K562 (cell line): ENCODE measurements around the gene P4HB. TPM values are rescaled to one million over a fixed set of nuclear protein-coding genes. Genes with fewer than 3 reads are reported as not detected.

ENCODE experiments used
- BRF1 ChIP-seq: IDR thresholded peaks from 3 replicates; pipeline ENCODE4 v1.6.1; 2011; ENCODE audit warnings: borderline replicate concordance, mild to moderate bottlenecking; ENCODE audit not compliant: insufficient read length; ENCODE audit errors: extremely low read depth
- ESRRA ChIP-seq: fragments of 450-650 bp; IDR thresholded peaks from 2 replicates; pipeline ENCODE4 v1.6.1; 2014; ENCODE audit warnings: low read depth, mild to moderate bottlenecking, moderate library complexity, borderline replicate concordance
- GATAD2A ChIP-seq: fragments of 450-650 bp; IDR thresholded peaks from 2 replicates; pipeline ENCODE4 v1.6.1; 2017
- HNRNPH1 ChIP-seq: fragments of 200-400 bp; formaldehyde crosslinking; optimal IDR thresholded peaks from 2 replicates; pipeline ENCODE3; 2017; ENCODE audit warnings: low read depth, mild to moderate bottlenecking, low read length, moderate library complexity
- KLF1 ChIP-seq: fragments of 450-650 bp; IDR thresholded peaks from 2 replicates; pipeline ENCODE4 v1.6.1; 2016; ENCODE audit warnings: missing genetic modification characterization, missing compliant biosample characterization
- KLF13 ChIP-seq: fragments of 450-650 bp; IDR thresholded peaks from 2 replicates; pipeline ENCODE4 v1.6.1; 2016; ENCODE audit warnings: missing genetic modification characterization, low read depth, mild to moderate bottlenecking, missing compliant biosample characterization, moderate library complexity, borderline replicate concordance
- L3MBTL2 ChIP-seq: fragments of 450-650 bp; IDR thresholded peaks from 2 replicates; pipeline ENCODE4 v1.6.1; 2016; ENCODE audit warnings: mild to moderate bottlenecking, moderate library complexity
- MLX ChIP-seq, 2 experiments: fragments of 450-650 bp in 1 of 2; sonication (generic) in 1 of 2; formaldehyde crosslinking; conservative IDR thresholded peaks; 2 replicates each; pipeline versions ENCODE4 v1.4.0 to v1.8.1; 2020 to 2022; ENCODE audit warnings: mild to moderate bottlenecking in 1 of 2, missing genetic modification reagents in 1 of 2
- MXI1 ChIP-seq: IDR thresholded peaks from 2 replicates; pipeline ENCODE4 v1.6.1; 2011; ENCODE audit warnings: low read depth, mild to moderate bottlenecking, improper control_type of control experiment, low read length
- PCBP2 ChIP-seq: fragments of 200-400 bp; formaldehyde crosslinking; IDR thresholded peaks from 2 replicates; pipeline ENCODE4 v1.6.1; 2018; ENCODE audit warnings: low read length, low read depth, mild to moderate bottlenecking, moderate library complexity; ENCODE audit not compliant: poor library complexity, severe bottlenecking
- POU5F1 ChIP-seq: fragments of 150-350 bp; IDR thresholded peaks from 2 replicates; pipeline ENCODE4 v1.6.1; 2014; ENCODE audit warnings: borderline replicate concordance, low read length, low read depth, mild to moderate bottlenecking; ENCODE audit not compliant: partially characterized antibody
- SIN3A ChIP-seq, 2 experiments: fragments of 150-350 bp in 1 of 2; IDR thresholded peaks; 2 replicates each; pipeline ENCODE4 v1.6.1; 2011 to 2016; ENCODE audit warnings: borderline replicate concordance in 2 of 2, low read depth in 2 of 2, low read length in 2 of 2, mild to moderate bottlenecking in 2 of 2, moderate library complexity in 2 of 2; ENCODE audit not compliant: control insufficient read depth in 1 of 2
- ZKSCAN1 ChIP-seq: fragments of 150-350 bp; IDR thresholded peaks from 2 replicates; pipeline ENCODE4 v1.6.1; 2016; ENCODE audit warnings: low read depth, low read length
- ZNF740 ChIP-seq, 3 experiments: fragments of 200-800 bp in 1 of 3; sonication (Bioruptor generic) in 1 of 3; sonication (generic) in 1 of 3; formaldehyde crosslinking in 1 of 3; IDR thresholded peaks; 2 replicates each; pipeline versions ENCODE4 v1.6.1 to v1.8.0; 2016 to 2022; ENCODE audit warnings: mild to moderate bottlenecking in 2 of 3, missing compliant biosample characterization in 2 of 3, missing genetic modification characterization in 2 of 3, missing genetic modification reagents in 1 of 3
- ZNF830 ChIP-seq: fragments of 250-450 bp; sonication (Bioruptor Pico); IDR thresholded peaks from 2 replicates; pipeline ENCODE4 v1.5.0; 2021; ENCODE audit warnings: mild to moderate bottlenecking
- polyA plus RNA-seq, 8 experiments: library from polyadenylated mRNA; depleted of rRNA in 4 of 8; stranded (reverse) in 5 of 8; unstranded in 3 of 8; fragments of >200 nt; fragmentation: Nextera tagmentation in 2 of 8; fragmentation: Illumina TruSeq in 1 of 8; extraction: Ambion mirVana in 2 of 8; extraction: Trizol in 1 of 8; gene quantifications; 2 replicates each; pipeline versions ENCODE4 v1.2.1 to v1.2.3, GENCODE V29; 2011 to 2014; ENCODE audit warnings: inconsistent platforms in 1 of 8, missing spikeins in 1 of 8
- total RNA-seq, 7 experiments: library from RNA; depleted of rRNA in 6 of 7; stranded (reverse); fragments of >200 nt in 6 of 7; fragmentation: Illumina TruSeq in 2 of 7; extraction: Trizol in 2 of 7; gene quantifications; 2 replicates each; pipeline versions ENCODE4 v1.2.1 to v1.2.3, GENCODE V29; 2011 to 2021; ENCODE audit warnings: low replicate concordance in 1 of 7
- TF ChIP-seq, protein P1 (sequence below): fragments of 450-650 bp; IDR thresholded peaks from 2 replicates; pipeline ENCODE4 v1.6.1; 2017; ENCODE audit warnings: mild to moderate bottlenecking, moderate library complexity

P4HB gene
- total and polyA plus RNA-seq, 9 of the 15 experiments (the other 6 are each of a cell fraction or from before 2014, with no cell fraction given) = 4.4 to 645 (median 325) TPM

DNA sequence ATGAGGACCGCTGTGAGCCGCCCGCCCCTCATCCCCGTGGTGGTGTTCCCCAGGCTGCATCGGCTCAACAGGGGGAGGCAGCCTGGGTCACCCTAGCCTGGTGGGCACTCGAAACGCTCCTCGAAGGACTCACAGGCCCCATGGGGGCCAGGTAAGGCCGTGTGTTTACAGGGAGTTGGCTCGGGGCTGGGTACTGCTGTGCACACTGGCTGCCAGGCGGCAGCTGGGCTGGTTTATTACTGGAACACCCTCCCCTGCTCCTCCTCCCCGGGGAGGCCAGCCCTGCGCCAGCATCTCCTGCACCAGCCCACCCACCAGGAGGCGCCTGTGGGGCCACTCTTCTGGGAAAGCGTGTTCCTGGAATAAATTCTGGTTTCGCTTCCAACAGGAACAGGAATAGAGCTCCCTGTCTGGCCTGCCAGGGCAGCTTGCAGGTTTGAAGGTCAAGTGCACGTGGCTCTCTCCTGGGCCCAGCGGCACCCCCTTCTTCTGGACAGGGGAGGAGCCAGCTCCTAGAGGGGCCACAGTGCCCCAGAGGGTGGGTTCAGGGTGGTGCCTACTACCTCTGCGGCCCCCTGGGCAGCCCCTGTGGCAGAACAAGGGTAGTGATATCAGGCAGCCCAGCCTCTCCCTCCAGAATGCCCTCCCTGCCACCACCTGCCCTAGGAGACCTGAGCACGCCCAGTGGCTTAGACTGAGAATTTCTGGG, 38.6 kb downstream of the P4HB start (continued):
- TF ChIP-seq ZKSCAN1 (0 out of 2 replicates have a peak, but pooled peaks have one; percentile 8), POU5F1 (no peak), MLX (CRISPR knock-in tag; conservative IDR thresholded peaks at IDR 0.05) (no peak; a peak in 1 of 4 replicates), GATAD2A (peak; percentile 71; the same call in 1 of the 2 replicates), BRF1 (no peak), PCBP2 (no peak), ESRRA (peak; percentile 98), HNRNPH1 (no peak), SIN3A (IDR thresholded peaks at IDR 0.05; ENCODE audit: borderline replicate concordance in 2 of 2, control insufficient read depth in 1 of 2, low read depth in 2 of 2, low read length in 2 of 2) (peak; percentile 52 to 71; a peak in 2 of 4 replicates), L3MBTL2 (peak; percentile 99), ZNF830 (CRISPR knock-in tag) (peak; percentile 91; the same call in 1 of the 2 replicates), KLF13 (tag) (no peak), ZNF740 (CRISPR knock-in tag; IDR thresholded peaks at IDR 0.05) (no peak; the same call in 1 of the 2 replicates), ZNF740 (tag; IDR thresholded peaks at IDR 0.05) (peak in 1 of 2 experiments; percentile 35; a peak in 1 of 4 replicates), MXI1 (0 out of 2 replicates have a peak, but pooled peaks have one; percentile 17), KLF1 (tag) (no peak)
- TF ChIP-seq, protein P1, sequence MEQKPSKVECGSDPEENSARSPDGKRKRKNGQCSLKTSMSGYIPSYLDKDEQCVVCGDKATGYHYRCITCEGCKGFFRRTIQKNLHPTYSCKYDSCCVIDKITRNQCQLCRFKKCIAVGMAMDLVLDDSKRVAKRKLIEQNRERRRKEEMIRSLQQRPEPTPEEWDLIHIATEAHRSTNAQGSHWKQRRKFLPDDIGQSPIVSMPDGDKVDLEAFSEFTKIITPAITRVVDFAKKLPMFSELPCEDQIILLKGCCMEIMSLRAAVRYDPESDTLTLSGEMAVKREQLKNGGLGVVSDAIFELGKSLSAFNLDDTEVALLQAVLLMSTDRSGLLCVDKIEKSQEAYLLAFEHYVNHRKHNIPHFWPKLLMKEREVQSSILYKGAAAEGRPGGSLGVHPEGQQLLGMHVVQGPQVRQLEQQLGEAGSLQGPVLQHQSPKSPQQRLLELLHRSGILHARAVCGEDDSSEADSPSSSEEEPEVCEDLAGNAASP = no peak
